CD4-positive, CD25-positive, alpha-beta regulatory T cell (primary cell): ENCODE measurements around the gene TPM4. TPM values are rescaled to one million over a fixed set of nuclear protein-coding genes. Genes with fewer than 3 reads are reported as not detected.

Source experiments
- ATAC-seq, 2 donors: fragments of 150-1000 bp; cut with Tn5 transposase; one replicate each; pipeline ENCODE4 v1.10.0; 2021; ENCODE audit warnings: low read depth in 2 of 2, moderate number of reproducible peaks in 2 of 2, moderate library complexity in 1 of 2
- DNase-seq, 3 donors: peaks; one replicate each; pipeline versions ENCODE4 v3.0.0 to v3.0.0-alpha.2; 2012 to 2022; ENCODE audit warnings: mixed read lengths in 1 of 3
- H3K27ac ChIP-seq: one replicate; pipeline ENCODE4 v1.7.0; 2013; ENCODE audit warnings: mild to moderate bottlenecking, low read length; ENCODE audit not compliant: insufficient read depth, poor library complexity, severe bottlenecking
- H3K27me3 ChIP-seq: one replicate; pipeline ENCODE4 v1.7.0; 2013; ENCODE audit warnings: low read length; ENCODE audit not compliant: control insufficient read depth, insufficient read depth
- H3K36me3 ChIP-seq: one replicate; pipeline ENCODE4 v1.7.0; 2013; ENCODE audit warnings: mild to moderate bottlenecking, low read length, moderate library complexity; ENCODE audit not compliant: control insufficient read depth, insufficient read depth
- H3K4me1 ChIP-seq: 2 replicates; pipeline ENCODE4 v1.7.0; 2013; ENCODE audit warnings: mild to moderate bottlenecking, low read length; ENCODE audit not compliant: insufficient read depth, control insufficient read depth, poor library complexity, severe bottlenecking
- H3K4me3 ChIP-seq: one replicate; pipeline ENCODE4 v1.7.0; 2013; ENCODE audit warnings: low read depth, mild to moderate bottlenecking, low read length, moderate library complexity
- H3K9me3 ChIP-seq, 2 experiments: 1 replicate in 1 of 2; 2 replicates in 1 of 2; pipeline ENCODE4 v1.7.0; 2013; ENCODE audit warnings: low read length in 2 of 2, mild to moderate bottlenecking in 1 of 2, moderate library complexity in 1 of 2; ENCODE audit not compliant: control insufficient read depth in 2 of 2
- H3K27ac Mint-ChIP-seq, 3 donors: one replicate each; pipeline ENCODE4 v1.8.0; 2020 to 2022; ENCODE audit warnings: mild to moderate bottlenecking in 3 of 3, mixed read lengths in 3 of 3, moderate library complexity in 2 of 3
- H3K27me3 Mint-ChIP-seq: one replicate; pipeline ENCODE4 v1.8.0; 2022; ENCODE audit warnings: mild to moderate bottlenecking, mixed read lengths
- H3K36me3 Mint-ChIP-seq: one replicate; pipeline ENCODE4 v1.8.0; 2020; ENCODE audit warnings: mixed read lengths
- H3K4me1 Mint-ChIP-seq, 4 donors: one replicate each; pipeline ENCODE4 v1.8.0; 2020 to 2022; ENCODE audit warnings: mixed read lengths in 4 of 4, mild to moderate bottlenecking in 1 of 4
- H3K4me3 Mint-ChIP-seq, 4 donors: one replicate each; pipeline ENCODE4 v1.8.0; 2020 to 2022; ENCODE audit warnings: mild to moderate bottlenecking in 4 of 4, mixed read lengths in 4 of 4, moderate library complexity in 3 of 4
- H3K9me3 Mint-ChIP-seq, 7 donors: one replicate each; pipeline ENCODE4 v1.8.0; 2020 to 2022; ENCODE audit warnings: mixed read lengths in 7 of 7, mild to moderate bottlenecking in 3 of 7, moderate library complexity in 2 of 7
- polyA plus RNA-seq, 4 donors: library from polyadenylated mRNA; unstranded; fragments of 300-500 nt; fragmentation: Illumina TruSeq; gene quantifications; one replicate each; pipeline ENCODE4 v1.2.3, GENCODE V29; 2021
- total RNA-seq: library from RNA; stranded (reverse); gene quantifications from one replicate; pipeline ENCODE4 v1.2.3, GENCODE V29; 2022

TPM4 gene
- total and polyA plus RNA-seq, 5 donors from 2014 or later: 109 to 305 (median 150) TPM

GRCh38 chr19:16052353-16052752, 23.9 kb upstream of the TPM4 start:
- Mint-ChIP-seq H3K27ac (peak overlapping the region in 2 of 3 donors; percentile 48 to 62), H3K36me3 (no peaks in the 10 kb centered on the region), H3K4me1 (peaks cover 0 to 17% (median 4%) of the 10 kb centered on the region in 4 donors), H3K27me3 (peaks cover 15% of the 10 kb centered on the region), H3K4me3 (no peak overlapping the region), H3K9me3 (peaks cover 0 to 11% (median 3%) of the 10 kb centered on the region in 7 donors)
- Histone ChIP-seq H3K27ac (no peak overlapping the region), H3K27me3 (peaks cover 6% of the 10 kb centered on the region), H3K4me3 (no peak overlapping the region), H3K9me3 (peaks cover 0 to 7% of the 10 kb centered on the region in 2 experiments), H3K36me3 (no peaks in the 10 kb centered on the region), H3K4me1 (no peaks in the 10 kb centered on the region)
- ATAC-seq (no peak), DNase-seq (no peak)

GRCh38 chr19:16057062-16057461, 19.2 kb upstream of the TPM4 start:
- Histone ChIP-seq H3K27ac (no peak overlapping the region), H3K4me1 (no peaks in the 10 kb centered on the region), H3K9me3 (peaks cover 0 to 10% of the 10 kb centered on the region in 2 experiments), H3K36me3 (no peaks in the 10 kb centered on the region), H3K4me3 (no peak overlapping the region), H3K27me3 (peaks cover 8% of the 10 kb centered on the region)
- ATAC-seq (no peak), DNase-seq (no peak)
- Mint-ChIP-seq H3K9me3 (peaks cover 0 to 12% (median 4%) of the 10 kb centered on the region in 7 donors), H3K27me3 (peaks cover 19% of the 10 kb centered on the region), H3K36me3 (no peaks in the 10 kb centered on the region), H3K4me3 (no peak overlapping the region), H3K27ac (no peak overlapping the region), H3K4me1 (peaks cover 0 to 7% (median 5%) of the 10 kb centered on the region in 4 donors)

- Histone ChIP-seq H3K27me3 (peaks cover 8% of the 10 kb centered on the region), H3K4me3 (no peak overlapping the region), H3K9me3 (peaks cover 0 to 10% of the 10 kb centered on the region in 2 experiments), H3K27ac (no peak overlapping the region), H3K4me1 (peaks cover 6% of the 10 kb centered on the region), H3K36me3 (no peaks in the 10 kb centered on the region)
- peaks cover 19% of the 10 kb centered on the region for H3K27me3 Mint-ChIP-seq
- no peak overlapping the region for H3K4me3 Mint-ChIP-seq
- DNase-seq (no peak), ATAC-seq (no peak)
- no peak overlapping the region for H3K27ac Mint-ChIP-seq
- H3K9me3 Mint-ChIP-seq: peaks cover 0 to 12% (median 4%) of the 10 kb centered on the region in 7 donors
- no peaks in the 10 kb centered on the region for H3K36me3 Mint-ChIP-seq
- H3K4me1 Mint-ChIP-seq: peaks cover 6 to 11% (median 9%) of the 10 kb centered on the region in 4 donors
Measured at GRCh38 chr19:16060294-16060693, 16.0 kb upstream of the TPM4 start.

- H3K36me3 Mint-ChIP-seq: no peaks in the 10 kb centered on the region
- peaks cover 0 to 7% of the 10 kb centered on the region in 2 experiments for H3K9me3 ChIP-seq
- peaks cover 11% of the 10 kb centered on the region for H3K27me3 Mint-ChIP-seq
- H3K4me1 Mint-ChIP-seq: peaks cover 6 to 20% (median 16%) of the 10 kb centered on the region in 4 donors
- no peak overlapping the region for H3K4me3 ChIP-seq
- ATAC-seq (peak in 1 of 2 donors; percentile 61), DNase-seq (peak in 1 of 3 donors; percentile 41)
- H3K27ac ChIP-seq: no peak overlapping the region
- peaks cover 5% of the 10 kb centered on the region for H3K27me3 ChIP-seq
- H3K36me3 ChIP-seq: no peaks in the 10 kb centered on the region
- H3K9me3 Mint-ChIP-seq: peaks cover 0 to 5% (median 2%) of the 10 kb centered on the region in 7 donors
- no peak overlapping the region for H3K4me3 Mint-ChIP-seq
- peak overlapping the region in 2 of 3 donors; percentile 81 to 82 for H3K27ac Mint-ChIP-seq
- H3K4me1 ChIP-seq: peaks cover 6% of the 10 kb centered on the region
Measured at GRCh38 chr19:16061943-16062342, 14.4 kb upstream of the TPM4 start.

- Mint-ChIP-seq H3K4me3 (no peak overlapping the region), H3K27me3 (peaks cover 11% of the 10 kb centered on the region), H3K27ac (no peak overlapping the region), H3K36me3 (no peaks in the 10 kb centered on the region), H3K4me1 (peaks cover 6 to 21% (median 16%) of the 10 kb centered on the region in 4 donors), H3K9me3 (peaks cover 0 to 4% (median 0%) of the 10 kb centered on the region in 7 donors)
- Histone ChIP-seq H3K9me3 (no peaks in the 10 kb centered on the region), H3K27ac (no peak overlapping the region), H3K36me3 (no peaks in the 10 kb centered on the region), H3K4me1 (peaks cover 6% of the 10 kb centered on the region), H3K4me3 (no peak overlapping the region), H3K27me3 (no peaks in the 10 kb centered on the region)
- peak; percentile 52 to 69 (median 68) for DNase-seq
- ATAC-seq: peak; percentile 70 to 76
Measured at GRCh38 chr19:16062789-16063188, 13.5 kb upstream of the TPM4 start.

GRCh38 chr19:16064209-16064889, 11.9 kb upstream of the TPM4 start:
- Histone ChIP-seq H3K9me3 (no peaks in the 10 kb centered on the region), H3K27ac (no peak overlapping the region), H3K27me3 (no peaks in the 10 kb centered on the region), H3K4me1 (peaks cover 6% of the 10 kb centered on the region), H3K36me3 (no peaks in the 10 kb centered on the region), H3K4me3 (no peak overlapping the region)
- Mint-ChIP-seq H3K4me1 (peaks cover 6 to 21% (median 16%) of the 10 kb centered on the region in 4 donors), H3K4me3 (no peak overlapping the region), H3K36me3 (no peaks in the 10 kb centered on the region), H3K27me3 (peaks cover 11% of the 10 kb centered on the region), H3K9me3 (peaks cover 0 to 2% (median 0%) of the 10 kb centered on the region in 7 donors), H3K27ac (no peak overlapping the region)
- ATAC-seq (no peak), DNase-seq (no peak)

- Histone ChIP-seq H3K27ac (no peak overlapping the region), H3K4me1 (peaks cover 28% of the 10 kb centered on the region), H3K4me3 (no peak overlapping the region), H3K27me3 (no peaks in the 10 kb centered on the region), H3K36me3 (no peaks in the 10 kb centered on the region), H3K9me3 (no peaks in the 10 kb centered on the region)
- peaks cover 0 to 2% (median 0%) of the 10 kb centered on the region in 7 donors for H3K9me3 Mint-ChIP-seq
- peaks cover 11% of the 10 kb centered on the region for H3K27me3 Mint-ChIP-seq
- no peak for ATAC-seq
- peak overlapping the region; percentile 34 to 81 (median 40) for H3K27ac Mint-ChIP-seq
- H3K36me3 Mint-ChIP-seq: no peaks in the 10 kb centered on the region
- H3K4me1 Mint-ChIP-seq: peaks cover 0 to 31% (median 16%) of the 10 kb centered on the region in 4 donors
- H3K4me3 Mint-ChIP-seq: peak overlapping the region in 3 of 4 donors; percentile 42 to 51 (median 42)
- peak; percentile 36 to 79 (median 58) for DNase-seq
Measured at GRCh38 chr19:16066611-16067104, 9.6 kb upstream of the TPM4 start.
